GM12801 (cell line): Measurements from ENCODE around the gene RUFY3.

ENCODE experiments used
- TF ChIP-seq, protein P1 (sequence below): IDR thresholded peaks from one replicate; pipeline ENCODE4 v1.5.1; 2011; ENCODE audit warnings: control low read depth; ENCODE audit not compliant: insufficient read length; ENCODE audit errors: extremely low read depth

The RUFY3 gene

GRCh38 chr4:70712150-70712549, 9.6 kb upstream of the RUFY3 start:
- TF ChIP-seq, protein P1, sequence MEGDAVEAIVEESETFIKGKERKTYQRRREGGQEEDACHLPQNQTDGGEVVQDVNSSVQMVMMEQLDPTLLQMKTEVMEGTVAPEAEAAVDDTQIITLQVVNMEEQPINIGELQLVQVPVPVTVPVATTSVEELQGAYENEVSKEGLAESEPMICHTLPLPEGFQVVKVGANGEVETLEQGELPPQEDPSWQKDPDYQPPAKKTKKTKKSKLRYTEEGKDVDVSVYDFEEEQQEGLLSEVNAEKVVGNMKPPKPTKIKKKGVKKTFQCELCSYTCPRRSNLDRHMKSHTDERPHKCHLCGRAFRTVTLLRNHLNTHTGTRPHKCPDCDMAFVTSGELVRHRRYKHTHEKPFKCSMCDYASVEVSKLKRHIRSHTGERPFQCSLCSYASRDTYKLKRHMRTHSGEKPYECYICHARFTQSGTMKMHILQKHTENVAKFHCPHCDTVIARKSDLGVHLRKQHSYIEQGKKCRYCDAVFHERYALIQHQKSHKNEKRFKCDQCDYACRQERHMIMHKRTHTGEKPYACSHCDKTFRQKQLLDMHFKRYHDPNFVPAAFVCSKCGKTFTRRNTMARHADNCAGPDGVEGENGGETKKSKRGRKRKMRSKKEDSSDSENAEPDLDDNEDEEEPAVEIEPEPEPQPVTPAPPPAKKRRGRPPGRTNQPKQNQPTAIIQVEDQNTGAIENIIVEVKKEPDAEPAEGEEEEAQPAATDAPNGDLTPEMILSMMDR, result no peak

DNA sequence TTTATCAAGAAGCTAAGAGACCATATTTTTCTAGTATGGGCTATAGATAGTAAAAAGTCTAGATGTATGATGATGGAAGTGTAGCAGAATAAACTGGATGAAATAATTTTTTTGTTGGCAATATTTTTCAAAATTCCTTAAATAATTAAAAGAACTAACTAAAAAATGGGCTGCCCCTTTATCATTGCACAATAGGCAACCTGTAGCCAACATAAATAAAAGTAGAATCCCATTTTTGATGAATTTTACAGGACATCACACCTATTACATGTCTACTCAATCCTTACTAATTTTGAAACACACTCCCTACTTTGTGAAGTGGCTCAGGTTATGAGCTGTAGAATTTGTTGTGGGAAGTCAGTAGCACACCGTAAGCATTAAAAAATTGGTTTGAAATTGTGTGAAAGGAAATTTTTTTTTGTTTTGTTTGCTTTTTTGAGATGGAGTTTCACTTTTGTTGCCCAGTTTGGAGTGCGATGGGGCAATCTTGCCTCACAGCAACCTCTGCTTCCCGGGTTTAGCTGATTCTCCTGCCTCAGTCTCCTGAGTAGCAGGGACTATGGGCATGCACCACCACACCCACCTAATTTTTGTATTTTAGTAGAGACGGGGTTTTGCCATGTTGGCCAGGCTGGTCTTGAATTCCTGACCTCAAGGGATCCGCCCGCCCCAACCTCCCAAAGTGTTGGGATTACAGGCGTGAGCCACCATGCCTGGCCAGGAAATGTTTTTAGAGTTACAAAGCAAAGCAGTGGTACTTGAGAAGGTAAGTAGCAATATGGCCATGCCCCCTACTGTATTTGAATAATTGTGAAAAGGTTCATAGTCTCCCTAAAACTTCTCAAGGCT, 8.9 kb upstream of the RUFY3 start:
- TF ChIP-seq, protein P1, result no peak

DNA sequence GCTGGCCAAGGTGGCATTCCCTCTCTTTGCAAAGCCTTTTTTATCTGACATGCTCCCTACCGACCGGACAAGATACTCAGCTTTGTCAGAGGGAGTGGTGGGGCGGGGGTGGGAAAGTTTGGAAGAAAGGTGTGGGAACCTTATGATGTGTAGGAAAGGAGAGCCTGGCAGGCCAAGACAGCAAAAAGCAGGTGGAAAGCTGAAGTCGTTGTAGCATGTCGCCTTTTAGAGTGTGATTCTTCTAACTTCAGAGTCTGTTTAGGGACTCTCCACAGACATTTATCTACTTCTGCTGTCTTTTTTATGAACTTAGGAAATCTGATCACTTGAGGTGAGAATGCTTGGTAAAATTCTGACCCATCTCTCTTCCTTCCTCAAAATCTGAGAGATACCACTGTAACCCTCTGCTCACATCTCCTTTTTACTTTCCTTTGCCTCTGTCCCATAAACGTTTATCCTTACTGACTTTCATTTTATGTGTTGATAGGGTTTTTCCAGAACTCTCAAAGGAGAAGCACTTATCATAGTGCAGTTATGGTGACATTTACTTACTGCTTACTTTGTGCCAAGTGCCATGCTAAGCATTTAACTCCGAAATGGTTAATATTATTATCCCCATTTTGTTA, 8.2 kb upstream of the RUFY3 start:
- TF ChIP-seq, protein P1, result no peak

DNA sequence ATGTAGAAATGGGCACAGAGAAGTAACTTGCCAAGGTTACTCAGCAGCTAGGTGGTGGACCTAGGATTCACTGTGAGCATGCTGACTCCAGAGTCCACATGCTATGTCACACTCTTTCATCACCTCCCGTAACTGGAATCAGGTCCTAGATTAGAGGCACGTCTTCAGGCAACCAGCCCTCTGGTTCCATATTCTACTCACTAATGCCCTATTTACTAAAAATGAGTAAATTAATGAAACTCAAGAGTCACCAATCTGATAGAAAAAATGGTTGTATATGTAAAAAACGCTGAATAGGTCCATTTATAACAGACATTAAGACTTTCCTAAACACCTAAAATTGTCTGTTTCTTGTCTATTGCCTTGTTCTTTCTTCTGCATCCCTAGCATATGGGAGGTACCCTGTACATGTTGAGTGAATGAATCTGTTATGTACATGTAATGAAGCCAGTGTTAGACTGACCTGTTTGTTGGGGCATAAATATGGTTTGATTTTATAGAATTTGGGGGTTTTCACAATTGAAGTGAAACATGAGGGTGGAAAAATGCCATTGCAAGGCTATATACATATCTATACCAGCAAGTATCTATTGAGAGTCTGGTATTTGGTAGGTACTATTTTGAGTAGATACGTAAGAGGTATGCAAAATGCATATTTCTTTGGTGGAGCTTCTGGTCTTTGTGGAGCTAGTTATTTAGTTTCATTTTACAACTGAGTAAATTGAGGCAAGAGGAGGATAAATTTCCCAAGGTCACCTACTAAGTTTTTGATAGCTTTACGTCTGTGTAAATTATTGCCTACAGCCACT, 7.5 kb upstream of the RUFY3 start:
- TF ChIP-seq, protein P1, result no peak

DNA sequence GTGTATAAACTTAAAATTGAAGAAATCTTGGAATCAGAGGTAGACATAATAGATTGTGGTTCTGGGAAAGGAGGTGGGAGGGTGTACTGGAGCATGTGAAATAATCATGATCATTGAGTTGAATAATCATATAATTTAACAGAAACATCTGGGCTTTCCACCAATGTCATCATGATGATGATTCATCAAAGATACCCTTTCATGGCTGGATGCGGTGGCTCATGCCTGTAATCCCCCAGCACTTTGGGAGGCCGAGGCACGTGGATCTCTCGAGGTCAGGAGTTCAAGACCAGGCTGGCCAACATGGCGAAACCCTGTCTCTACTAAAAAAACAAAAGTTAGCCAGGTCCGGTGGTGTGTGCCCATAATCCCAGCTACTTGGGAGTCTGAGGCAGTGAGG, 6.7 kb upstream of the RUFY3 start:
- TF ChIP-seq, protein P1, result no peak

DNA sequence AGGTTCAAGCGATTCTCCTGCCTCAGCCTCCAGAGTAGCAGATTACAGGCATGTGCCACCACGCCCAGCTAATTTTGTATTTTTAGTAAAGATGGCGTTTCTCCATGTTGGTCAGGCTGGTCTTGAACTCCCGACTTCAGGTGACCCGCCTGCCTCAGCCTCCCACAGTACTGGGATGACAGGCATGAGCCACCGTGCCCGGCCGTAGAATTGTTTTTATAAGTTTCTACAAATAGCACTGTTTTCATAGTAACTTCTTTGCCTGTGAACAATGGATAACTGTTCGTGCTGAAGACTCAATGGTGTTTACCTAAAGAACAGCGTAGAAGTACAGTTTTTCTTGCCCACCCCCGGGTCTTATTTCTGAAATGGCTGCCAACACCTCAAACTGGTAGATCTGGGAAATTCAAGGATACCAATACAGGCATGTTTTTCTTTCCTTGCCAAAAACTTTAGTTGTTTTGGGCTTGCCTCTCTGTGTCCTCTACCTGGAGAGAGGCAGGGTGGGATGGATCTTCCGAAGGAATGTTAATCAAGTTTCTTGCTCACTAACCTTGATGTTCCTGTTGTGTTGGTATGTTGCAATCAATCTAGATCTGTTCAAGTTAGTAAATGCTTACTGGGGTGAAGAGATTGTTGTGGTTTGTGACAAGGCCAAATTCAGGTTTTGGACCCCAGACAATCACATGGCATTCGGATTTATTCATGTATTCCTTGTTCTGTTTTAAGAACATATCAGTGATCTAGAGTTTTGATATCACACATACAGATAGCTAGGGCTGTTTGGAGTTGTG, 2.8 kb upstream of the RUFY3 start:
- TF ChIP-seq, protein P1, result no peak
